ENCODE data around the gene NME3. TPM values are rescaled to one million over a fixed set of nuclear protein-coding genes. Genes with fewer than 3 reads are reported as not detected.

Gene NME3
- total RNA-seq (10 to 100 TPM; 33.5 to 36.5 TPM), polyA plus RNA-seq (71.4 TPM)

GRCh38 chr16:1771188-1771863 lies at the start of gene NME3:
TSS of gene NME3 (minus strand) at chr16:1771543. CDS start at chr16:1771534, 9 bp downstream.
- POLR2A ChIA-PET: interaction anchor here (3.7 to 4.0 kb wide), 2 partner anchors 12 to 65 kb away, joined by 19 to 52 read pairs; partner anchors contain the start of genes MAPK8IP3, NUBP2 and SPSB3
- no peaks in the 10 kb centered on the region for H3K27me3 ChIP-seq (ENCODE audit: insufficient read depth, low read length, poor library complexity, severe bottlenecking)
- Mint-ChIP-seq H3K36me3 (peaks cover 0 to 36% (median 0%) of the 10 kb centered on the region in 3 donors), H3K27me3 (no peaks in the 10 kb centered on the region), H3K4me3 (peak within 1 kb of the TSS; percentile 89 to 98 (median 96)), H3K27ac (peak within 1 kb of the TSS; percentile 85 to 97 (median 94)), H3K4me1 (peaks cover 8 to 30% (median 18%) of the 10 kb centered on the region in 3 donors), H3K9me3 (no peaks in the 10 kb centered on the region)
- H3K27ac ChIP-seq (ENCODE audit: low read depth, low read length): peak within 1 kb of the TSS; percentile 79
- H3K4me1 ChIP-seq (ENCODE audit: insufficient read depth, low read length): peaks cover 21% of the 10 kb centered on the region
- no peaks in the 10 kb centered on the region for H3K9me3 ChIP-seq (ENCODE audit: low read length)
- DNase-seq: peak; percentile 64 to 79 (median 70)
- H3K36me3 ChIP-seq (ENCODE audit: insufficient read depth, low read length): no peaks in the 10 kb centered on the region
- H3K4me3 ChIP-seq (ENCODE audit: low read length): peak within 1 kb of the TSS; percentile 96
- CTCF ChIA-PET: interaction anchor here (2.2 to 3.0 kb wide), 2 partner anchors 12 to 66 kb away, joined by 11 to 24 read pairs; partner anchors contain the start of genes MAPK8IP3, NUBP2 and SPSB3

GRCh38 chr16:1820946-1821290 lies 49.6 kb upstream of the NME3 start:
- Mint-ChIP-seq H3K9me3 (no peaks in the 10 kb centered on the region), H3K36me3 (peaks cover 0 to 55% (median 0%) of the 10 kb centered on the region in 3 donors), H3K27ac (no peak overlapping the region), H3K27me3 (no peaks in the 10 kb centered on the region), H3K4me1 (peaks cover 13 to 23% (median 19%) of the 10 kb centered on the region in 3 donors), H3K4me3 (no peak overlapping the region)
- Histone ChIP-seq H3K36me3 (ENCODE audit: insufficient read depth, low read length) (peaks cover 18% of the 10 kb centered on the region), H3K27ac (ENCODE audit: low read depth, low read length) (no peak overlapping the region), H3K4me1 (ENCODE audit: insufficient read depth, low read length) (peaks cover 23% of the 10 kb centered on the region), H3K27me3 (ENCODE audit: insufficient read depth, low read length, poor library complexity, severe bottlenecking) (no peaks in the 10 kb centered on the region), H3K9me3 (ENCODE audit: low read length) (no peaks in the 10 kb centered on the region), H3K4me3 (ENCODE audit: low read length) (no peak overlapping the region)
- ChIA-PET CTCF (no interaction called here), POLR2A (no interaction called here)
- no peak for DNase-seq

DNA sequence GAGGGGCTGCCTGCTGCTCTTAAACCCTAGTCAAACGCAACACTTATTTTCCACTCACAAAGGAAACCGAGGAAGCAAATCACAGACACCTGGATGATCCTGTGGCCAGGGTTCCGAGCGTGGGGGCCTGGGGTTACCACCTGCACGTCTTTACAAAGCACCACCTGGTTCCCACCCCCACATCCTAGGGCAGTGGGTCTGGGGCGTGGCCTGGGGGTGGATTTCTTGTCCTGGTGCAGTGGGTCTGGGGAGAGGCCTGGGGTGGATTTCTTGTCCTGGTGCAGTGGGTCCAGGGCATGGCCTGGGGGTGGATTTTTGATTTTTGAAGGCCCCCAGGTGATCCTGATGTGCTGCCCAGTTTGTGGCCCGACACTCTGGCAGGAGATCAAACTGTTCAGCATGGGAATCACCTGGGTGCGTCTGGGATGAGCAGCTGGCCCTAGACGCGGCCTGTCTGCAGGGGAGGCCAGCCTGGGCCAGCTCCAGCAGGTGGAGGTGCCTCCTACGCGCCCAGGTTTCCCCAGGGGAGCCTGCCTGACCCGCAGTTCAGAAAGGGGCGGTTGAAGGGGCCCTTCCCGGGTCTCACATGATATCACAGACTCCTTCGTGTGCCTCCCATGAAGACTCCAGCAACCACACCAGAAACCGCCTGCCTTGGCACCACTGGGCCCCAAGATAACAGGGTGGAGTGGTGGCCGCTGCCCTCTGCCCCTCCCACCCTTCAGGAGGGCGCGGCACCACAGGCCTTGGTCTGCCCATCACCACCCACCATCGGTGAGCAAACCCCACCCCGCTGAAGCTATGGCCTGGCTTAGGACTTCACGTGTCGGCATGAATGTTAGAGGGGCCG lies 49.0 kb upstream of the NME3 start:
- Mint-ChIP-seq H3K9me3 (no peaks in the 10 kb centered on the region), H3K4me1 (peaks cover 8 to 17% (median 14%) of the 10 kb centered on the region in 3 donors), H3K36me3 (peaks cover 0 to 59% (median 2%) of the 10 kb centered on the region in 3 donors), H3K27ac (no peak overlapping the region), H3K27me3 (no peaks in the 10 kb centered on the region), H3K4me3 (no peak overlapping the region)
- Histone ChIP-seq H3K27me3 (ENCODE audit: insufficient read depth, low read length, poor library complexity, severe bottlenecking) (no peaks in the 10 kb centered on the region), H3K9me3 (ENCODE audit: low read length) (no peaks in the 10 kb centered on the region), H3K4me1 (ENCODE audit: insufficient read depth, low read length) (peaks cover 18% of the 10 kb centered on the region), H3K36me3 (ENCODE audit: insufficient read depth, low read length) (peaks cover 20% of the 10 kb centered on the region), H3K4me3 (ENCODE audit: low read length) (no peak overlapping the region), H3K27ac (ENCODE audit: low read depth, low read length) (no peak overlapping the region)
- no peak for DNase-seq
- ChIA-PET POLR2A (no interaction called here), CTCF (no interaction called here)

- Mint-ChIP-seq H3K9me3 (no peaks in the 10 kb centered on the region), H3K4me1 (peaks cover 5 to 13% (median 11%) of the 10 kb centered on the region in 3 donors), H3K27me3 (no peaks in the 10 kb centered on the region), H3K4me3 (no peak overlapping the region), H3K36me3 (peaks cover 0 to 63% (median 4%) of the 10 kb centered on the region in 3 donors), H3K27ac (peak overlapping the region in 2 of 8 donors; percentile 51 to 56)
- Histone ChIP-seq H3K36me3 (ENCODE audit: insufficient read depth, low read length) (peaks cover 25% of the 10 kb centered on the region), H3K27me3 (ENCODE audit: insufficient read depth, low read length, poor library complexity, severe bottlenecking) (no peaks in the 10 kb centered on the region), H3K4me3 (ENCODE audit: low read length) (no peak overlapping the region), H3K9me3 (ENCODE audit: low read length) (no peaks in the 10 kb centered on the region), H3K27ac (ENCODE audit: low read depth, low read length) (no peak overlapping the region), H3K4me1 (ENCODE audit: insufficient read depth, low read length) (peaks cover 11% of the 10 kb centered on the region)
- DNase-seq: no peak
- ChIA-PET POLR2A (no interaction called here), CTCF (no interaction called here)
Observed at GRCh38 chr16:1819611-1820010, 48.3 kb upstream of the NME3 start.

DNA sequence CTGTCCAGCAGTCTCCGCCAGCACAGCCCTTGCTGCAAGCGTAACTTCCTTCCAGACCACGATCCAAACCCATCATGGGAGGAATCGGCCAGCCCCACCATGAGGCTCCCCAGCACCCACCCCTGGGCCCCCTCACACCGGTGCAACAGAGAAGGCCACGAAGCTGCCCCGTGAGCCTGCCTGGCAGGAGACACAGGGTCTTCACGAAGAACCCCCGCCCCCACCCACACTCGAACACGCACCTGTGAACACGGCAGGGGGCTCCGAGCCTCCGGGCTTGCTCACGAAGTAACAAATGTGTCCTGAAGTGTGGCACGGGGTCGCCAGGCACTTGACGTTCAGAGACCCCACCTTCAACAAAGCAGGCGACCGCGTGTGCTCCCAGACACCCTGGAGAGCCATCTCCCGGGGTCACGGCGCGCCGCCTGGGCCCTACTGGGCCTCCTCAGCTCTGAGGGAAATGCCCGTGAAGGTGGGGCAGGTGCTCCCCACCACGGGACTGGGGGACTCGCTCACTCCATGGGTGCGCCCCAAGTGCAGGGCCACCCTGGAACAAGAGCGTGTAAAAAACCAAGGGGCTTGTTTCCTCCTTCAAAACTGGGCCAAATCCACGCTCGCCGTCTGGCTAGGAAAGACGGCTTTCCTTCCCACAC lies 47.7 kb upstream of the NME3 start:
- Mint-ChIP-seq H3K27me3 (no peaks in the 10 kb centered on the region), H3K4me3 (no peak overlapping the region), H3K9me3 (no peaks in the 10 kb centered on the region), H3K36me3 (peaks cover 0 to 60% (median 4%) of the 10 kb centered on the region in 3 donors), H3K4me1 (peaks cover 2 to 7% (median 4%) of the 10 kb centered on the region in 3 donors), H3K27ac (peak overlapping the region in 3 of 8 donors; percentile 51 to 71 (median 56))
- Histone ChIP-seq H3K27me3 (ENCODE audit: insufficient read depth, low read length, poor library complexity, severe bottlenecking) (no peaks in the 10 kb centered on the region), H3K4me3 (ENCODE audit: low read length) (no peak overlapping the region), H3K9me3 (ENCODE audit: low read length) (no peaks in the 10 kb centered on the region), H3K36me3 (ENCODE audit: insufficient read depth, low read length) (peaks cover 25% of the 10 kb centered on the region), H3K27ac (ENCODE audit: low read depth, low read length) (no peak overlapping the region), H3K4me1 (ENCODE audit: insufficient read depth, low read length) (peaks cover 5% of the 10 kb centered on the region)
- DNase-seq: no peak
- ChIA-PET POLR2A (no interaction called here), CTCF (no interaction called here)

- no peak overlapping the region for H3K4me3 ChIP-seq (ENCODE audit: low read length)
- peaks cover 25% of the 10 kb centered on the region for H3K36me3 ChIP-seq (ENCODE audit: insufficient read depth, low read length)
- CTCF ChIA-PET: no interaction called here
- POLR2A ChIA-PET: no interaction called here
- Mint-ChIP-seq H3K4me1 (peaks cover 0 to 6% (median 1%) of the 10 kb centered on the region in 3 donors), H3K4me3 (no peak overlapping the region), H3K27me3 (no peaks in the 10 kb centered on the region), H3K36me3 (peaks cover 0 to 64% (median 7%) of the 10 kb centered on the region in 3 donors), H3K9me3 (no peaks in the 10 kb centered on the region), H3K27ac (peak overlapping the region in 1 of 8 donors; percentile 71)
- H3K9me3 ChIP-seq (ENCODE audit: low read length): no peaks in the 10 kb centered on the region
- H3K27me3 ChIP-seq (ENCODE audit: insufficient read depth, low read length, poor library complexity, severe bottlenecking): no peaks in the 10 kb centered on the region
- DNase-seq: no peak
- no peak overlapping the region for H3K27ac ChIP-seq (ENCODE audit: low read depth, low read length)
- no peaks in the 10 kb centered on the region for H3K4me1 ChIP-seq (ENCODE audit: insufficient read depth, low read length)
Observed at GRCh38 chr16:1818204-1818872, 47.0 kb upstream of the NME3 start.

DNA sequence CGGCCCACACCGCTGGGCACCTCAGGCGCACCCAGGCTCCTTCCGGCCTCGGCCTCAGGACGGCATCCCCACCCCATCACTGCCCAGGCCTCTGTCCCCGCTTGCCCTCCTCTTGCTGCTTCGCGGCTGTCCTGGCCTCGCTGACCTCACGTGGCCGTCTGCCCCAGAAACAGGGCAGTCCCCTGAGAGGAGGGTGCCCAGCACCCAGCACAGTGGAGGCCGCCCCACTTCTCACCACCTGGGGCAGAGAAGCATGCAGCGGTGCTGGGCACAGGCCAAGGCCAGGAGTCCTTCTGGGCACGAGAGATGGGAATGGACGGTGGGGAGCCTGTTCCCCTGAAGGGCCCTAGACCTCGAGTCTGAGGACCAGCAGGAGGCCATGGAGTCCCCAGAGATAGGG lies 46.4 kb upstream of the NME3 start:
- Mint-ChIP-seq H3K27me3 (no peaks in the 10 kb centered on the region), H3K27ac (peak overlapping the region in 2 of 8 donors; percentile 5 to 19), H3K9me3 (no peaks in the 10 kb centered on the region), H3K4me1 (peaks cover 0 to 11% (median 5%) of the 10 kb centered on the region in 3 donors), H3K4me3 (peak overlapping the region in 1 of 7 donors; percentile 37), H3K36me3 (peaks cover 0 to 66% (median 9%) of the 10 kb centered on the region in 3 donors)
- Histone ChIP-seq H3K9me3 (ENCODE audit: low read length) (no peaks in the 10 kb centered on the region), H3K36me3 (ENCODE audit: insufficient read depth, low read length) (peaks cover 23% of the 10 kb centered on the region), H3K4me3 (ENCODE audit: low read length) (no peak overlapping the region), H3K27me3 (ENCODE audit: insufficient read depth, low read length, poor library complexity, severe bottlenecking) (no peaks in the 10 kb centered on the region), H3K27ac (ENCODE audit: low read depth, low read length) (no peak overlapping the region), H3K4me1 (ENCODE audit: insufficient read depth, low read length) (no peaks in the 10 kb centered on the region)
- no peak for DNase-seq
- POLR2A ChIA-PET: no interaction called here
- CTCF ChIA-PET: no interaction called here
